HG03139 (cell line): ENCODE measurements around the gene DNAH11.
"Not testable (repeated sequence)": the region's sequence is repeated elsewhere in the genome, so short reads cannot be mapped to it uniquely, and the experiment has no call there.

Source experiments
- ATAC-seq: cut with Tn5 transposase; IDR thresholded peaks from one replicate; pipeline ENCODE4 v1.9.1; 2021; ENCODE audit not compliant: unreplicated experiment

The DNAH11 gene, protein sequence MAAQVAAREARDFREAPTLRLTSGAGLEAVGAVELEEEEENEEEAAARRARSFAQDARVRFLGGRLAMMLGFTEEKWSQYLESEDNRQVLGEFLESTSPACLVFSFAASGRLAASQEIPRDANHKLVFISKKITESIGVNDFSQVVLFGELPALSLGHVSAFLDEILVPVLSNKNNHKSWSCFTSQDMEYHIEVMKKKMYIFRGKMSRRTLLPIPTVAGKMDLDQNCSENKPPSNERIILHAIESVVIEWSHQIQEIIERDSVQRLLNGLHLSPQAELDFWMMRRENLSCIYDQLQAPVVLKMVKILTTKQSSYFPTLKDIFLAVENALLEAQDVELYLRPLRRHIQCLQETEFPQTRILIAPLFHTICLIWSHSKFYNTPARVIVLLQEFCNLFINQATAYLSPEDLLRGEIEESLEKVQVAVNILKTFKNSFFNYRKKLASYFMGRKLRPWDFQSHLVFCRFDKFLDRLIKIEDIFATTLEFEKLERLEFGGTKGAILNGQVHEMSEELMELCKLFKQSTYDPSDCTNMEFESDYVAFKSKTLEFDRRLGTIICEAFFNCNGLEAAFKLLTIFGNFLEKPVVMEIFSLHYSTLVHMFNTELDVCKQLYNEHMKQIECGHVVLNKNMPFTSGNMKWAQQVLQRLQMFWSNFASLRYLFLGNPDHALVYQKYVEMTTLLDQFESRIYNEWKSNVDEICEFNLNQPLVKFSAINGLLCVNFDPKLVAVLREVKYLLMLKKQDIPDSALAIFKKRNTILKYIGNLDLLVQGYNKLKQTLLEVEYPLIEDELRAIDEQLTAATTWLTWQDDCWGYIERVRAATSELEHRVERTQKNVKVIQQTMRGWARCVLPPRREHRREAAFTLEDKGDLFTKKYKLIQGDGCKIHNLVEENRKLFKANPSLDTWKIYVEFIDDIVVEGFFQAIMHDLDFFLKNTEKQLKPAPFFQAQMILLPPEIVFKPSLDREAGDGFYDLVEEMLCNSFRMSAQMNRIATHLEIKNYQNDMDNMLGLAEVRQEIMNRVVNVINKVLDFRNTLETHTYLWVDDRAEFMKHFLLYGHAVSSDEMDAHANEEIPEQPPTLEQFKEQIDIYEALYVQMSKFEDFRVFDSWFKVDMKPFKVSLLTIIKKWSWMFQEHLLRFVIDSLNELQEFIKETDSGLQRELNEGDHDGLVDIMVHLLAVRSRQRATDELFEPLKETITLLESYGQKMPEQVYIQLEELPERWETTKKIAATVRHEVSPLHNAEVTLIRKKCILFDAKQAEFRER (N-terminal part only)

DNA sequence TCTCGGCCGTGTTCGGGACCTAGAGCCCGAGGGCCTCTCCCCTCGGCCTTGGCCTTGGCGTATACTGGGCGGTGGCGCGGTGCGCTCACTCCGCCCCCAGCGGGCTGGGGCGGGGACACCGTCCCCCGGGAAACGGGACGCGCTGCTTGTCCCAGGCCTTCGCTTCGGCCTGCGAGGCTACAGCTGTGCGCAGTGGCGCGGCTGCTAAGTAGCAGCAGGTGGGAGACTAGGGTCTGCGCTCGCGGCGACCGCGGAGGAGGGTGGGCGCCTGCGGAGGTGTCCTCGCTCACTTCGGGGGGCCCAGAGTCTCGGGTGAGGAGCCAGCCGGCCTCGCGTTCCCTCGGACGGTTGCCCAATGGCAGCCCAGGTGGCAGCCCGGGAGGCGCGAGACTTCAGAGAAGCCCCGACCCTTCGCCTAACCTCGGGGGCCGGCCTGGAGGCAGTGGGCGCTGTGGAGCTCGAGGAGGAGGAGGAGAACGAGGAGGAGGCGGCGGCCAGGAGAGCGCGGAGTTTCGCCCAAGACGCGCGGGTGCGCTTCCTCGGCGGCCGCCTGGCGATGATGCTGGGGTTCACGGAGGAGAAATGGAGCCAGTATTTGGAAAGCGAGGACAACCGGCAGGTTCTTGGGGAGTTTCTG is at the start of gene DNAH11:
TSS of gene DNAH11 (plus strand) at position 149 of the 637 bp plus-strand sequence. CDS start at position 356, 207 bp downstream.
- ATAC-seq: no peak

DNA sequence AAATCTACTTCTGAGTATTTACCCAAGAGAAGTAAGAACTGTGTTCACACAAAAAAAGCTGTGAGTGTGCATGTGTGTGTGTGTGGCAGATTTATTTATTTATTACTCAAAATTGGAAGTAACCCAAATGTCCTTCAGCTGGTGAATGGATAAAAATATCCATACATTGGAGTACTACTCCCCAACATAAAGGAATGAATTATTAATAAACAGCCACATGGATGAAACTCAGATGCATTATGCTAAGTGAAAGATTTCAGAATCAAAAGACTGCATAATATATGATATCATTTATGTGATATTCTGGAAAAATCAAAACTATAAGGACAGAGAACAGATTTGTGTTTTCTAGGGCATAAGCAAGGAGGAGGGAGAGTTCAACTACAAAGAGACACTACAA is 47.1 kb upstream of the DNAH11 start:
- no peak for ATAC-seq

DNA sequence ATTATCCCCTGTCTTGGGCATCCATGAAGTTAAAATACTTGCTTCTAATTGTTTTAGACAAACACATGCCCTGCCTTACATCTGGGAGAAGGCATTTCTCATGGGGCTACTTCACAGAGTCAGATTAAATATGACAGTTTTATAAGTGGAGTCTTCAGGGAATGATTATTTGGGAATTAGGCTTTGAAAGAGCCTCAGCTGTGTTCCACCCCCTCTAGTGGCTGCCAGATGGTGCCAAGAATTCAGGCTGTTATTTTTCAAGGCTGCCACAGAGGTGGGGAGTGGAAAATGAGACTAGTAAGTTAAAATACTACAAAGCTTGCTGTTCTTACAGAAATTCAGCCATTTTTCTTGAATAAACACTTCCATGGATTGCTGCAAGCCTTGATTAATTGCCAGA is 45.8 kb upstream of the DNAH11 start:
- no peak for ATAC-seq

DNA sequence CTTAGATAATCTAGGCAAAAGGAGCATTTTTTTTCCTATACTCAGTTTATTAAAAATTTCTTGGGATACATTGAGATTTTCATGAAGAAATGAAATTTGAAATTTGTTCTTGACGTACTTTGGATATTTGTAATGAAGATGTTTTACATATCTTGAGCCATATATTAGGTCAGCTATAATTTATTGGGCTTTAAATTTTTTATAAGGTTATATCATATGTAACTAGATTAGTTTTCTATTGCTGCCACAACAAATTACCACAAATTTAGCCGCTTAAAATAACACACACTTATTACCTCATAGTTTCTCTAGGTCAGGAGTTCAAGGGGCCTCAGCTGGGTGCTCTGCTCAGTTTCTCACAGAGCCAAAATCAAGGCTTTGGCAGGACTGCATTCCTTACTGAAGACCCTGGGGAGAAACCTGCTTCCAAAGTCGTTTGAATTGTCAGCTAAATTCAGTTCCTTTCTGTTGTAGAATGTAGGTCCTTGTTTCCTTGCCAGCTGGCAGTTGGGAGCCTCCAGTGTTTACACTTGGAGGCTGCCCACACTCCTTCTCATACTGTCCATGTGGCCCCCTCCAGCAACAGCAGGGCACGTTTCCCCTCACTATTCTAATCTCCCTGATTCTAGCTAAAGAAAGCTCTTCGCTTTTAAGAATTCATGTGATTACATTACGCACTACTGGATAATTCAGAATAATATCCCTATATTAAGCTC is 42.6 kb upstream of the DNAH11 start:
- ATAC-seq: no peak

DNA sequence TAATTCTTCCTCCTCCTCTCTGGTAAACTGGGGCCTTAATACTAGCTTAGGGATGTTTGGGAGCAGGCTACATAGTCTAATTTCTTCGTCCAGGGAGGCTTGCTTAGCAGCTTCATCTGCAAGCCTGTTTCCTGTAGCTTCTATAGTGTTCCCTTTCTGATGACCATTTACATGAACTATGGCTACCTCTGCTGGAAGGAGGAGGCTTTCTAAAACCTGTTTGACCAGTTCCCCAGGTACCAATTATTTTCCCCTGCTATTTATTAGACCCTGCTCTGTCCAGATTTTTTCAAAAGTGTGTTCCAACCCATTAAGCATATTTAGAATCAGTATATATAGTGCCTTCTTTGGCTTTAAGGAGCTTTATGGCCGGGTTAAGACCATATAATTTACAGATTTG is 38.8 kb upstream of the DNAH11 start:
- ATAC-seq: no peak

DNA sequence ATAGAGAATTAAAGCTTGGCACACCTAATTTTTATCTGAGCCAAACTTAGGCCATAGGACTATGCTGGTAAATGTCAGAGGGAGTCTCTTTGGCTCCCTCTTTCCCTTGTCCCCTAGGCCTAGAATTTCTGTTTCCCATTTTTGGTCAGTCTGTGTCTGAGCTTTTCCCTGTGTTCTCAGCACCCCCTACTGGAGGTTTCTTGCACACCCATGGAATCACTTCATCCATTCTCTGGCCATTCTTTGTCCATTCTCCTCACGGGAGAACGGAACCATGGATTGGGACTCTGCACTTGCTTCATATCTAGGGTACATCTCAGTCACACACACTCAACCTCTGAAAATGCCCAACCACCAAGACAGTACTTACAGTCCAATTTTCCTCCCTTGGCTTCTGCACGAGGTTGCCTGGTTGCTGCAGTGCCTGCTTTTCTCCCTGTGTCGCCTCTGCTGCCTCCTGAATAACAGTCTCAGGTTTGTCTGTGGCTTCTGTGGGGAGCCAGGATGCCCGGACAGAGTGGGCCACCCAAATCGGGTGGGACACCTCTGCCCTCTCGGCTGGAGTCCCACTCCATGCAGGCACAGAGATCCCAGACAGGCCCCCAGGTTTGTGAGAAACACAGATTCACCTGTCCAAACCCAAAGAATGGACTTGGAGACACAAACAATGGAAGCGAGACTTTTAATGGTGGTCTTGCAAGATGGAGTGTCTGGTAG is 35.1 kb upstream of the DNAH11 start:
- ATAC-seq: no peak

DNA sequence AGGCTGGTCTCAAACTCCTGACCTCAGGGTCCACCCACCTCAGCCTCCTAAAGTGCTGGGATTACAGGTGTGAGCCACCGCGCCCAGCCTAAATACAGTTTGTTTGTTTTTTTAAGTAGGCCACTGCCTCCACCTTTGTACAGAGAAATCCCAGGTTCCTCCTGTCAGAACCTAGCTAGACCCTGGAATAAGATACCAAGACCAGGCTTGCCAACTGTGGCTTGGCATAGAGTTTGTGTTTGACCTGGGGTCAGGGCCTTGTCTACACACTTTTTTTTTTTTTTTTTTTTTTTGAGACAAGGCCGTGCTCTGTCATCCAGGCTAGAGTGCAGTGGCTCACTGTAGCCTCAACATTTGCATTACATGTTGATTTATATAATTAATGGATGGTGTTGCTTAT is 34.3 kb upstream of the DNAH11 start:
- ATAC-seq: no peak

DNA sequence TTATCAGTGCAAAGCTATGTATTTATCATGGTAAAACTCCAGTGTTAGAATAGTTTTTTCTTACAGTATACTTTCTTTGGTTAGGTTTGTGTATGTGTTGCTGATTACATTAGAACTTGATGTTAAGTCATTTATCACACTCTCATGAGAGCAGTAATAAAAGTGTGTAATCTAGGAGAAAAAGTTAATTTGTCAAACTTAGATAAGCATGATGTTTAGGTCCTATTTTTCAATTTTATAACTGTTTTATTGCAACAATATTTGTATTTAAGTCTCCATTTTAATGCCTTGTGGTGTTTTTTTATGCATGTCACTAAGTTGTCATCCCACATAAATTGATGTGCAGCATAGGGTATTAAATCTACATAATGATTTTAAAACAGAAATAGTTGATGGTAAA is 28.8 kb upstream of the DNAH11 start:
- ATAC-seq: no peak

DNA sequence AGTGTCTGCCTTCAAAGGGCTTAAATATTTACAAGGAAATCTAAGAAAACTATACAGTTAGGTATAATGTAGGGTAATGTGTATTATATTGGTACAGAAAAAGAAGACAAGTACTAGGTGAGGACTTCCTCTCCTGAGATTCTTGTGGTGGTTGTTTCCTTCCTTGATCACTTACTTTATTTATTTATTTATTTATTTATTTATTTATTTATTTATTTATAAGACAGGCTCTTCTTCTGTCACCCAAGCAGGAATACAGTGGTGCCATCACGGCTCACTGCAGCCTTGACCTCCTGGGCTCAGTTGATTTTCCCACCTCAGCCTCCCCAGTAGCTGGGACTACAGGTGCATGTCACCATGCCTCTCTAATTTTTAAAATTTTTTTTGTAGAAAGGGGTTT is 18.2 kb upstream of the DNAH11 start:
- ATAC-seq: no peak

DNA sequence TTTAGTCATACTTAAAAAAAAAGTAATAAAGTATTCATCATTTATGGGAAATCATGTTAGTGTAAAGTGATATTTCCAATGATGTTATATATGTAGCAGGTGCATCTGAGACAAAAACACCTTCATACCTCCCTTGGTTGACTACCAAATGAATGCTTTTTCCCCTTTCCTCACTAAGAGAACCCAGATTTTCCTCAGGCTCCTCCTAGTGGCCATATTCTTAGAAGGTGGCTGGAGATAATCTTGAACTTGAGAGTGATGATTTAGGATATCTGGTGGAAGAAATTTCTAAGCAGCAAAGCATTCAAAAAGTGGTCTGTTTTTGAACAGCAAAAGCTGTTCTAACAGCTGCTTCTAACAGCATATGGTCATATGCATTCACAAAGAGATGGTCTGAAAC is 16.8 kb upstream of the DNAH11 start:
- ATAC-seq: no peak

DNA sequence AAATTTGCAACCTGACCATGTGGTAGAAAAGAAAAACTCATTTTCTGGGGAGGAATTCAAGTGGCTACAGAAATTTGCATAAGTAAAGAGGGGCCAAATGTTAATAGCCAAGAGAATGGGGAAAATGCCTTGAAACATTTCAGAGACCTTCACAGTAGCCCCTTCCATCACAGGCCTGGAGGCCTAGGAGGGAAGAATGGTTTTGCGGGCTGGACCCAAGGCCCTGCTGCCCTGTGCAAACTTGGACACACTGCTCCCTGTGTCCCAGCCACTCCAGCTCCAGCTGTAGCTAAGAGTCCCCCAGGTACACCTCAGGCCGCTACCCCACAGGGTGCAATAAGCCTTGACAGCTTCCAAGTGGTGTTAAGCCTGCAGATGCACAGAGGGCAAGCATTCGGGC is 16.4 kb upstream of the DNAH11 start:
- no peak for ATAC-seq

DNA sequence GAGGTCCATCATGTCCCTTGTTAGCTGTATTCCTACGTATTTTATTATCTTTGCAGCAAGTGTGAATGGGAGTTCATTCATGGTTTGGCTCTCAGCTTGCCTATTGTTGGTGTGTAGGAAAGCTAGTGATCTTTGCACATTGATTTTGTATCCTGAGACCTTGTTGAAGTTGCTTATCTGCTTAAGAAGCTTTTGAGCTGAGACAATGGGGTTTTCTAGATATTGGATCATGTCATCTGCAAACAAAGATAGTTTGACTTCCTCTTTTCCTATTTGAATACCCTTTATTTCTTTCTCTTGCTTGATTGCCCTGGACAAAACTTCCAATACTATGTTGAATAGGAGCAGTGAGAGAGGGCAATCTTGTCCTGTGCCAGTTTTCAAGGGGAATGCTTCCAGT is 10.4 kb upstream of the DNAH11 start:
- ATAC-seq: not testable (repeated sequence)

DNA sequence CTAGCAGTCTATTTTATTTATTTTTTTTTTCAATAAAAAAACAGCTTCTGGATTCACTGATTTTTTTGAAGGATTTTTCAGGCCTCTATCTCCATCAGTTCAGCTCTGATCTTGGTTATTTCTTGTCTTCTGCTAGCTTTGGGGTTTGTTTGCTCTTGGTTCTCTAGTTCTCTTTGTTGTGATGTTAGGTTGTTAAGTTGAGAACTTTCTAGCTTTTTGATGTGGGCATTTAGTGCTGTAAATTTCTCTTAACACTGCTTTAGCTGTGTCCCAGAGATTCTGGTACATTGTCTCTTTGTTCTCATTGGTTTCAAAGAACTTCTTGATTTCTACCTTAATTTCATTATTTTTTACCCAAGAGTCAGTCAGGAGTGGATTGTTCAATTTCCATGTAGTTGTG is 9.2 kb upstream of the DNAH11 start:
- not testable (repeated sequence) for ATAC-seq

DNA sequence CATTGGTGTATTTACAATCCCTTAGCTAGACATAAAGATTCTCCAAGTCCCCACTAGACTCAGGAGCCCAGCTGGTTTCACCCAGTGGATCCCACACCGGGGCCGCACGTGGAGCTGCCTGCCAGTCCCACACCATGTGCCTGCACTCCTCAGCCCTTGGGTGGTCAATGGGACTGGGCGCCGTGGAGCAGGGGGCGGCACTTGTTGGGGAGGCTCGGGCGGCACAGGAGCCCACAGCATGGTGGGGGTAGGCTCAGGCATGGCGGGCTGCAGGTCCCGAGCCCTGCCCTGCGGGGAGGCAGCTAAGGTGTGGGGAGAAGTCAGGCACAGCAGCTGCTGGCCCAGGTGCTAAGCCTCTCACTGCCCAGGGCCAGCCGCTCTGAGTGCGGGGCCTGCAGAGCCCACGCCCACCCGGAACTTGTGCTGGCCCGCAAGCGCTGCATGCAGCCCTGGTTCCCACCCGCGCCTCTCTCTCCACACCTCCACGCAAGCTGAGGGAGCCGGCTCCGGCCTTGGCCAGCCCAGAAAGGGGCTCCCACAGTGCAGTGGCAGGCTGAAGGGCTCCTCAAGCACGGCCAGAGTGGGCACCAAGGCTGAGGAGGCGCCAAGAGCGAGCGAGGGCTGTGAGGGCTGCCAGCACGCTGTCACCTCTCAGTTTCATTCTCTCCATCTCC is 6.3 kb upstream of the DNAH11 start:
- ATAC-seq: not testable (repeated sequence)

DNA sequence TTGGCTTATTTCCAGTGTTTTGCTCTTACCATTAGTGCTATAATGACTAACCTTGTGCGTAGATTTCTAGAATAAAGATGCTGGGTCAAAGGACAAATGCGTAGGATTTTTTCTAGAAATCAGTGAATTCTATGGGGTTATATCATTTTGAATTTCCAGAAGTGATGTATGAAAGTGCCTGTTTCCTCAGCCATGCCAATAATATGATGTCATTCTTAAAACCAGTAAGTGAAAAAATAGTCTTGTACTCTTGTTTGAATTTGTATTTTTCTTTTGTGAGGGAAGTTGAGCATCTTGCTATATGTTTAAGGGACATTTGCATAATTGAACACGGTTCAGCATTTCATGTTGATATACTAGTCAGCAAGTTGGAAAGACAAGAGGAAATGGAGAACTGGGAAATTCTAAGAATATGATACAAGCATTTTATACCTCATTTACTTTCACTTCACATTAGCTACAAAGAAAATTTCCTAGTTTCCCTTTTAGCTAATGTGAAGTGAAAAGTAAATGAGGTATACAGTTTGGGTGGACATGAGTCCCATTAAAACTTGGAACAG is 3.8 kb upstream of the DNAH11 start:
- no peak for ATAC-seq

DNA sequence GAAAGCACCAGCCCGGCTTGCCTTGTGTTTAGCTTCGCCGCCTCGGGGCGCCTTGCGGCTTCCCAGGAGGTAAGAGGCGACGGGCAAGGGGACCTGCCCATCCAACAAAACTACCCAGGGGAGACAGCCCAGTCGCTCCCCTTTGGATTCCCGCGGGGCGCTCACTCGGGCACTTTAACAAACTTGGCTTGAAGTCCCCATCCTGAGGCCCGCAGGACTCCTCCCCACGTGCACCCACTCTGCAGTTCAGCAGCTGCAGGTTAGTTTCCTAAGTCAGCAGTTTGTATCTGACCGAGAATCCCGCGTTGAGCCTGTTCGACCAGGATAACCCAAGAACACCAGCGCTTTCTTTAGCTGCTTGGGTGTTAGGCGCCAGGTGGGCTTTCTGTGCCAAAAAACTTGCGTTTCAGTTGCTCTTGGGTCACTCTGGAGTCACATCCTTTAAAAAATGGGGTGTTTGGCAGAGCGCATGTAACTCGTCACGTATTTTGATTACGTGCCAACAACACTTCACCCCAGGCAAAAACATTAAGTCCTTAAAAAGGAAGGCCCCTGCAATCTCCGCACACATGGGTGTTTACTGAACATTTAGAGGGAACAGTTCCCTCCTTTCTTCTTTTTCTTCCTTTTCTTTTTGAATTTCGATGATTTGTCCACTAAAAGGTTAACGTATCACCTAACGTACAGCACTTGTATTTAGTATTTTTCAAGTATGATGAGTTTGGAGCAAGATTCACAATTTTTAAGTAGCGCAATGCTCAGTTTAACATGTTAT is 876 bp downstream of the DNAH11 start:
- no peak for ATAC-seq

DNA sequence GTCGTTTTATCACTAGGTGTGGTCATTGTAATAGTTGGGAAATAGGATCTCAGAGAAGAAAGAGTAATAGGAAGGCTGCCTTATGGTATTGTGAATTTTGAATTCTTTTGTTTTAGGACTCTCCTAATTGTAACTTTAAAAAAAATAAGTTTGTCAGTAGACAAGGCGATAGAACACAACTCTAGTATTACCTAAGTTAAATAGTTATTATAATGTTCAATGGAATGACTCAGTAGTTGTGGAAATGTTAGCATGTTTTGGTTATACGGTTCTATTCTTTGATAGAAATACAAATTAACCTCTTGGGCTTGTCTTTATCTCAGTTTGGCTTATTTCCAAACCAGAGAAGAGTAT is 1.4 kb downstream of the DNAH11 start:
- ATAC-seq: no peak

DNA sequence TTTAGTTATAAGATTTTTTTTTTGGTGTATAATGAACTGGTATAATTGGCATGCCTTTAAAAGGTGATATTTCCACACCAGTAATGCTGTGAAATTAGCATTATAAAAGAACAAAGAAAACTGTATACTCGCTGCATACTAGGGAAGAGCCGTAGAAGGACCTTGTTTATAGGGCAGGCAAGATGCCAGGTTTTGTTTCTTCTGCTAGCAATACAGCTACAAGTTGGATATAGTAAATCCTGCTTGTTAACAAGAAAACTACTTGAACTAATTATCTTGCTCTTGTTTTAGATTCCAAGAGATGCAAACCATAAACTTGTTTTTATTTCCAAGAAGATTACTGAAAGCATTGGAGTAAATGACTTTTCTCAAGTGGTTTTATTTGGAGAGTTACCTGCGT is 1.9 kb downstream of the DNAH11 start:
- ATAC-seq: no peak
